ENCODE results near the gene C9orf50. TPM values are rescaled to one million over a fixed set of nuclear protein-coding genes. Genes with fewer than 3 reads are reported as not detected.
"Not testable (repeated sequence)": the region's sequence is repeated elsewhere in the genome, so short reads cannot be mapped to it uniquely, and the experiment has no call there.

The C9orf50 gene
- polyA plus RNA-seq, 1 experiment, result 0.20 TPM

- POLR2A ChIA-PET, result no interaction called here
- Histone ChIP-seq H3K36me3 (ENCODE audit: control insufficient read depth, insufficient read depth, low read length) (peaks cover 4% of the 10 kb centered on the region), H3K4me3 (ENCODE audit: low read depth, low read length) (peak overlapping the region; percentile 83)
Observed at GRCh38 chr9:129666575-129666974, 45.7 kb upstream of the C9orf50 start.

DNA sequence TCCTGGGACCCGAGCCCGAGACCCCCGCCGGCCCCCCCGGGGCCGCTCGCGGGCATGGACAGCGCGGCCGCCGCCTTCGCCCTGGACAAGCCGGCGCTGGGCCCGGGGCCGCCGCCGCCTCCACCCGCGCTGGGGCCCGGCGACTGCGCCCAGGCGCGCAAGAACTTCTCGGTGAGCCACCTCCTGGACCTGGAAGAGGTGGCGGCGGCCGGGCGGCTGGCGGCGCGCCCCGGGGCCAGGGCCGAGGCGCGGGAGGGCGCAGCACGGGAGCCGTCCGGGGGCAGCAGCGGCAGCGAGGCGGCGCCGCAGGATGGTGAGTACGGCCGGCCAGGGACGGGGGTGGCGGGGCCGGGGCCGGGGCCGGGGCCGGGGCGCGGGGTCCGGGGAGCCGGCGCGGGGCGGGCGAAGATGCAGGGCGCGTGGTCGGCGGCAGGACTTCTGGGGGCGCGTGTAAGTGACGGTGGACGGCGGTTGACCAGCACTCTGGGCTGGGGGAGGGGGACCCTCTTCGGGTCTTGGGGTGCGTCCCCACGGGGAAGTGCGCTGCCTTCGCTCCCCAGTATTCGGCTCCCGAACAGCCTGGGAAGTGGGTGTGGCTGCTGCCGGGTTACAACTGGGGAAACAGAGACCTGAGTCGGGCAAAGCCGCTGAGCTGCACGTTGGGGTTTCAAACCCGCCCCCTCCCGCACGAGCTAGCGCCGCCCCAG lies 45.1 kb upstream of the C9orf50 start:
- Histone ChIP-seq H3K27me3 (ENCODE audit: control insufficient read depth, insufficient read depth, low read length) (no peaks in the 10 kb centered on the region), H3K4me3 (ENCODE audit: low read depth, low read length) (peak overlapping the region; percentile 83), H3K36me3 (ENCODE audit: control insufficient read depth, insufficient read depth, low read length) (peaks cover 4% of the 10 kb centered on the region)
- CTCF ChIA-PET, result interaction anchor here (0.9 to 1.8 kb wide), 2 partner anchors 24 to 60 kb away, joined by 4 to 5 read pairs; partner anchors contain the start of gene ASB6
- TF ChIP-seq, protein P1, sequence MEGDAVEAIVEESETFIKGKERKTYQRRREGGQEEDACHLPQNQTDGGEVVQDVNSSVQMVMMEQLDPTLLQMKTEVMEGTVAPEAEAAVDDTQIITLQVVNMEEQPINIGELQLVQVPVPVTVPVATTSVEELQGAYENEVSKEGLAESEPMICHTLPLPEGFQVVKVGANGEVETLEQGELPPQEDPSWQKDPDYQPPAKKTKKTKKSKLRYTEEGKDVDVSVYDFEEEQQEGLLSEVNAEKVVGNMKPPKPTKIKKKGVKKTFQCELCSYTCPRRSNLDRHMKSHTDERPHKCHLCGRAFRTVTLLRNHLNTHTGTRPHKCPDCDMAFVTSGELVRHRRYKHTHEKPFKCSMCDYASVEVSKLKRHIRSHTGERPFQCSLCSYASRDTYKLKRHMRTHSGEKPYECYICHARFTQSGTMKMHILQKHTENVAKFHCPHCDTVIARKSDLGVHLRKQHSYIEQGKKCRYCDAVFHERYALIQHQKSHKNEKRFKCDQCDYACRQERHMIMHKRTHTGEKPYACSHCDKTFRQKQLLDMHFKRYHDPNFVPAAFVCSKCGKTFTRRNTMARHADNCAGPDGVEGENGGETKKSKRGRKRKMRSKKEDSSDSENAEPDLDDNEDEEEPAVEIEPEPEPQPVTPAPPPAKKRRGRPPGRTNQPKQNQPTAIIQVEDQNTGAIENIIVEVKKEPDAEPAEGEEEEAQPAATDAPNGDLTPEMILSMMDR (IDR thresholded peaks at IDR 0.05; ENCODE audit: insufficient read depth, low read depth, low read length), result no peak
- POLR2A ChIA-PET, result no interaction called here
- DNase-seq (ENCODE audit: low read depth), result no peak

More at GRCh38 chr9:129666575-129666974, 45.7 kb upstream of the C9orf50 start:
- CTCF ChIA-PET, result interaction anchor here (0.6 to 1.8 kb wide), 3 partner anchors 24 to 72 kb away, joined by 3 to 5 read pairs (median 4); partner anchors contain the start of gene ASB6
- no peaks in the 10 kb centered on the region for H3K27me3 ChIP-seq (ENCODE audit: control insufficient read depth, insufficient read depth, low read length)
- no peak for DNase-seq (ENCODE audit: low read depth)
- TF ChIP-seq, protein P1 (IDR thresholded peaks at IDR 0.05; ENCODE audit: insufficient read depth, low read depth, low read length), result no peak

DNA sequence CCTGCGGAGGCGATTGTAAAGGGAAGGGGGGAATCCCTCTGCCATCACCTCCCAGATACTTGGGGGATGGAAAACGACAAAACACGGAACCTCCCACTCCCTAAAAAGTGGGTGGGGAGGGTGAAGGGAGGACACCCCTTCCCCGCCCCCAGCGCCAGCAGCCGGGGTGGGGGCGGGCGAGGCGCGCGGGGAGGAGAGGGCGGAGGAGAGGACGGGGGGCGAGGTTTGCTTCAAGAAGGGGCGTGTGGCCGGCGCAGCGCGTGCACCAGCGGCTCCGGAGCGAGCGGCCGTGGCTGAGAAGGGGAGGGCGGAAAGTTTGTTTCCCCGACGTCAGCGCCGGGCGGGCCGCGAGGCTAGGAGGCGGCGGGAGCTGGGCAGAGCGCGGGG lies 44.5 kb upstream of the C9orf50 start, which contains the start of gene PRRX2:
Gene PRRX2, plus strand, starts transcription at position 259 of the 387 bp plus-strand sequence. CDS start 221 bp downstream, outside the sequence.
- DNase-seq (ENCODE audit: low read depth), result no peak
- no peaks in the 10 kb centered on the region for H3K27me3 ChIP-seq (ENCODE audit: control insufficient read depth, insufficient read depth, low read length)
- ChIA-PET POLR2A (no interaction called here), CTCF (interaction anchor here (1.8 kb wide), 1 partner anchor 23 kb away, joined by 5 read pairs; the partner anchor contains the start of gene ASB6)
- H3K4me3 ChIP-seq (ENCODE audit: low read depth, low read length), result peak within 1 kb of the TSS; percentile 83
- H3K36me3 ChIP-seq (ENCODE audit: control insufficient read depth, insufficient read depth, low read length), result peaks cover 2% of the 10 kb centered on the region; the same call in 1 of the 2 replicates
- TF ChIP-seq, protein P1 (IDR thresholded peaks at IDR 0.05; ENCODE audit: insufficient read depth, low read depth, low read length), result no peak

DNA sequence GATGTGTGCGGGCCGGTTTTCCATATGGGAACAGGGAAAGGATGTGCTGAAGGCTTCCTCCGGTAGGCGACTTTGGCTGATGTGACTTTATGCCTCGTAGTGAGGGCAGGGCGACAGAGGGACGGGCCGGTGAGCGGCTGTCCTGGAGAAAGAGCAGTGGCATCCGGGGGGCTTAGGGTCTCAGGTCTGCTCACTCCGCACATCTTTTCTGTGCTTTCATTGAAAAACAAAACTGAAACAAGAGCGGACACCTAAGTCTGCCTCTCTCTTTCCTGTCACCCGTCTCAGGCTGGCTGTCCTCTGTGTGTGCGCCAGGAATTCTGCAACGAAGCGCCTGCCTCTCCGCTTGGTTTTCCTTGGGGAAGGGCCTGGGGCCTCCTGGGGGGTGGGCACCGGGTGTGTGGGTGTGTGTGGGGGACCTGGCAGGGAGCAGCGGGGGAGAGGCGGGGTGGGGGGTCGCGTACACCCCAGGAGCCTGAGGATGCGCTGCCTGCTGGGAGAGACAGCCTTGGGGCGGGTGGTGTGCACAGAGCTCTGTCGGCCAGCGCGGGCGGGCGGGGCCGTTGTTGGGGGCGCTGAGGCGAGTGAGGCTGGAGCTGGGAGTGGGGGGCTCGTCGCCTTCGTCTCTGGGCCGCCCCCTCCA lies 44.0 kb upstream of the C9orf50 start:
- no peaks in the 10 kb centered on the region for H3K27me3 ChIP-seq (ENCODE audit: control insufficient read depth, insufficient read depth, low read length)

DNA sequence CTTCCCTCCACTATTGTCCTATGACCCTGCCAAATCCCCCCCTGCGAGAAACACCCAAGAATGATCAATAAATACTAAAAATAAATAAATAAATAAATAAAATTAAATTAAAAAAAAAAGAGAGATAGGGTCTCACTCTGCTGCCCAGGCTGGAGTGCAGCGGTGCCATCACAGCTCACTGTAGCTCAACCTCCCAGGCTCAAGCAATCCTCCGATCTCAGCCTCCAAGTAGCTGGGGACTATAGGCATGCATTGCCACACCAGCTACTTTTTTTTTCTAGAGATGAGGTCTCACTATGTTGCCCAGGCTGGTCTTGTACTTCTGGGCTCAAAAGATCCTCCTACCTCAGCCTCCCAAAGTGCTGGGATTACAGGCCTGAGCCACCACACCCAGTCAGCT lies 41.3 kb upstream of the C9orf50 start:
- POLR2A ChIA-PET, result not testable (repeated sequence)

More for the DNA sequence above, 44.0 kb upstream of the C9orf50 start:
- Histone ChIP-seq H3K4me3 (ENCODE audit: low read depth, low read length) (peak overlapping the region; percentile 83), H3K36me3 (ENCODE audit: control insufficient read depth, insufficient read depth, low read length) (peaks cover 2% of the 10 kb centered on the region; the same call in 1 of the 2 replicates)
- ChIA-PET CTCF (no interaction called here), POLR2A (no interaction called here)
- DNase-seq (ENCODE audit: low read depth), result no peak
- TF ChIP-seq, protein P1 (IDR thresholded peaks at IDR 0.05; ENCODE audit: insufficient read depth, low read depth, low read length), result no peak

More for the DNA sequence above, 41.3 kb upstream of the C9orf50 start:
- H3K27me3 ChIP-seq (ENCODE audit: control insufficient read depth, insufficient read depth, low read length); DNase-seq (ENCODE audit: low read depth); H3K36me3 ChIP-seq (ENCODE audit: control insufficient read depth, insufficient read depth, low read length); H3K4me3 ChIP-seq (ENCODE audit: low read depth, low read length): not testable (repeated sequence)
- CTCF ChIA-PET, result interaction anchor here (1.6 to 2.9 kb wide), 2 partner anchors 10 to 20 kb away, joined by 6 to 9 read pairs; partner anchors contain the start of gene ASB6

All from BJ (cell line).